ENCODE data around the gene GDNF.

GDNF gene

DNA sequence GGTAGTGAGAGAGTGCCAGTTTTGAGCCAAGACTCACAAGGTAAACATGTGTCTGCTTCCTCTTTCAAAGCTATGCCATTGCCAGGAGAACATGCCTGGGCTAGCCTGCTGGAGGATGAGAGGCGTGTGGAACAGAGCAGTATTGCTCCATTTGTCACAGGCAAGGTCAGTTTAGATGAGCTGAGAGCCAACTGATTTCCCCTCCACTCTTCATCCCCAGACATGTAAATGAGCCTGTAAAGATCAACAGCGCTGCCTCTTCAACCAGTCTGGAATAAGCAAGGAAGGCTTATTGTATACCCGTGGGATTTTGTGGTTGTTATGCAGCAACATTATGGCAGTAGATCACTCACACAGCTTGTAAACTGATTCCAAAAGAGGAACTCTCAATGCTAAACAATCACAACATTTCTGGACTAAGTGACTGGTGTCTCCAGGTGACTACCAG lies 8.2 kb upstream of the GDNF start:
- no peak for DNase-seq (ENCODE audit: low read depth in 2 of 3, low spot score in 1 of 3)

DNA sequence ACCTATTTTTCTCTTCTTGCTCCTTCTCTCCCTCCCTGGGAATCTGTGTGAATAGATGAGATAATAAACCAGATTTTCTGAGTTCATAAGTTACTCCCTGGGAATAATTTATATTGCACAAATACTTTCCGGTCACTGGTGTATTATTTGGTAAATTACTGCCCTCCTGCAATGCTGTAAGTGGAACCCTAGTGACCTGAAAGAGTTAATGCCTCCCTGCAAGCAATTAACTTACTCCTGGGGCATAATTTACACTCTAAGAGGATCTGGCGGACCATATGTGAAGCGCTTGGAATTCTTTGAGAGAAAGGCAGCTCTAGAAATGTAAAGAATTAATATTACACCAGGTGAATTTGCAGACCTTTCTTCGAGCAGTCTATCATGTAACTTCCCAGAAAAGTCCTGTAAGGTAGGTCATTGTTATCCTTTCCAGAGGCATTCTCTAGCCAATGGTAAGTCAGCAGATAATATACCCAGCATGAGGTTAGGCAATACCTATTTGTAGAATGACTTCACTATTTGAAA lies 7.0 kb upstream of the GDNF start:
- no peak for DNase-seq (ENCODE audit: low read depth in 2 of 3, low spot score in 1 of 3)

DNA sequence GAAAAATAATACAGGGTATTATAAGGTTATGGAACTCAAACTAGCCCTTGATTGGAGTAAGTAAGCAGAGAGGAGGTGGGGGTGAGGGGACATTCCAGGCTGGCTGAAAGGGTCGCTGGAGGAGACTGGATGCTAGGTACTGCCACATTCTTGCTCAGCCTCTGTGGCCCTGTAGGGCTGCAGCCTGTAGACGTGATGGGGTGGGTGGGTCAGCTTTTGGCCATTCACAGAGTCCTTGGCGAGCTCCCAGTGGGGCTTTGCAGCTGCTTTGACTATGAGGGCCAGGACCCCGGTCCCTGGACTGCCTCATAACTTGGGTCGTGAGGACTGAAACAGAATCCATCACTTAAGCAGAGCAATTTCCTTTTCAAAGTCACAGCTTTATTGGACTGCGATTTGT lies 4.2 kb upstream of the GDNF start:
- DNase-seq (ENCODE audit: low read depth in 2 of 3, low spot score in 1 of 3) = no peak

DNA sequence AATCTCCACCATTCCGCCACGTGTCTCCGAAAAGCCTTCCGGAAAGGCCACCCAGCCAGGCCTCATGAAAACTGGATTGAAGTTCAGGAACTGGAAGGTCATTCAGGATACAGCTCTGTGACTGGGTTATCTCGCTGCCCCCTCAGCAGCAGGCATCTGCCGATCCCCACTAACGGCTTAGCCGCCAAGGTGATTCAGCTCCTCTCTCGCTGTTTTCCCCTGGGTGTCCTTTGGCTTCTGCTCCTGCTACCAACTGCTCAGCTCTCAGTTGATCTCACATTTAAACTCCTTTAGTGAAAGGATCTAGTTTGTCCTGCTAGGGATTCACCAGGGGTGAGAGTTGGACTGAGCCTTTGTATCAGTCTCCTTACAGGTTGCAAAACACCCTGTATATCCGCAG lies 2.2 kb upstream of the GDNF start:
- DNase-seq (ENCODE audit: low read depth in 2 of 3, low spot score in 1 of 3) = no peak

DNA sequence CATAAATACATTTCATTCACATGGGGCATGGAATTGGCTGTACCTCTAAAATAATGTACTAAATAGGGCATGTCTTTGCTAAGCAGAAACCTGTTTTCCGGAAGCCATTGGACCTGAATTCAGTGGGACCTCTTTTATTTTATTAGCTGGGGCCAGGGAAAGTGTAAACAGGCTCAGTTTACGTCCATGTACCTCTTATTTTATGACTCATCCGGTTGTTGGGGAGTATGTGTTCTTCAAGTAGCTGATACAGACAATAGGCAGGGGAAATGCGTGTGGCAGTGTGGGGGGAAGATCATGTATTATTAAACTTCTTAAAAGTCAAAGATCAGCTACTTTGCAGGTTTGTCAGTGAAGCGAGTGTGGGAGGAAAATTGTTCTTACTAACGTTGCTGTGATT lies 1.4 kb upstream of the GDNF start:
- no peak for DNase-seq (ENCODE audit: low read depth in 2 of 3, low spot score in 1 of 3)

DNA sequence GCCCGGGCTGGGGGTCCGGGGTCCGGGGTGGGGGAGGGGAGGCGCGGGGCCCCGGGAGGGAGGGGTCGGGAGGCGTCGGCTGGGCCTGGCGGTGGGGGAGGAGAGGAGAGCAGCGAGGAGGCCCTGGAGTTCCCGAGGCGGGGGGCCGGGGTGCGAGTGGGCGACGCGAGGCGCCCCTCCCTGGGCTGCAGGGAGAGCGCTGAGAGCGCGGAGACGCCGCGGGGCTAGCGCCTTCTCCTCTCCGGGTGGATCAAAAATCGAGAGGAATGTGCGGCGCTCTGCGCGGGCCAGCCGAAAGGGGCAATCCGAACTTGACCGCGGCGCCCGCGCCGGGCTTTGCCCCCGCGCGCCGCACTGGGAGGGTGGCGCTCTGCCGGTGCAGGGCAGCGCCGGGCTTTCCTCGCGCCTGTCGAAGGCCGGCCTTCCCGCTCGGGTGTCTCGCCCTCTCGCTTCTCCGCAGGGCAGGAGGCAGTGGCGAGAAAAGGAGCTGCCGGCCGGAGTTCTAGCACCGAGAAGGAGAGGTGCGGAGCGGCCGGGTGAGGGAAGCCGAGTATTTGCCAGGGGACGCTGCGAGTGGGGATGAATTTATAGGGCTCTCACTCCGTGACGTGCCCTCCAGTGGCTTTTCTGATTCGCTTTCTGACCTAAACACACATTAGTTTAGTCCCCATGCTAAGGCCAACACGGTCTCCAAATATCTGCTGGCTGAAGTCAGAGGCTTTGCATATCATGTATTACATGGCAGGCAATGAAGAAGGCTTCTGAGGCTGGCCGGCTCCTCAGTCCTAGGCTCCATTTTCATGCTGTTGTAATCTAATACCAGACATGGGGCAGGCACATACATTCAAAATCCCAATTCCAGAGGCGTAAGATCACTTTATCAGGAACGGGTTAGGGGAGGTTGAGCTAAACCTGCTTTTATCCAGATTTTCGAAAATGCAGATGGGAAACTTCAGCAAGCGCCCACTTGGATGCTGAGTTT lies 503 bp upstream of the GDNF start:
- no peak for DNase-seq (ENCODE audit: low read depth in 2 of 3, low spot score in 1 of 3)

DNA sequence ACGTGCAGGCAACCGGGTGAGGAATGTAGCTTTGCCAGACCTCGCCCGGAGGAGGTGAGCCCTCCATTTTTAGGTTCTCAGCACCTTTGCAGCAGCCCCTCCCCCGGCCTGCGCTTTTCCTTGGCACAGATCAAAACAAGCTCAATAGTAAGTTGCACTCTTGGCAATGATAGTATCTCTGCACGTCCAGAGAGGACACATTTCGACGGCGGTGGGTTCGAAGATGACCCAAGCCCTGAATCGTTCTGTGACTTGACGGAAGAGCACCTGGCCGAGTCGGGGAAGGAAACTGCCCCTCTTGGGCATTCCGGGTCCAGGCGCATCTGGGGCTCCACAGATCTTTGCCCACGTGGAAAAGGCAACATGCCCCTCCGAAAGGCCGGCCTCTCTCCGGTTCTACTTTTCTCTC lies 904 bp downstream of the GDNF start:
- DNase-seq (ENCODE audit: low read depth in 2 of 3, low spot score in 1 of 3) = no peak

DNA sequence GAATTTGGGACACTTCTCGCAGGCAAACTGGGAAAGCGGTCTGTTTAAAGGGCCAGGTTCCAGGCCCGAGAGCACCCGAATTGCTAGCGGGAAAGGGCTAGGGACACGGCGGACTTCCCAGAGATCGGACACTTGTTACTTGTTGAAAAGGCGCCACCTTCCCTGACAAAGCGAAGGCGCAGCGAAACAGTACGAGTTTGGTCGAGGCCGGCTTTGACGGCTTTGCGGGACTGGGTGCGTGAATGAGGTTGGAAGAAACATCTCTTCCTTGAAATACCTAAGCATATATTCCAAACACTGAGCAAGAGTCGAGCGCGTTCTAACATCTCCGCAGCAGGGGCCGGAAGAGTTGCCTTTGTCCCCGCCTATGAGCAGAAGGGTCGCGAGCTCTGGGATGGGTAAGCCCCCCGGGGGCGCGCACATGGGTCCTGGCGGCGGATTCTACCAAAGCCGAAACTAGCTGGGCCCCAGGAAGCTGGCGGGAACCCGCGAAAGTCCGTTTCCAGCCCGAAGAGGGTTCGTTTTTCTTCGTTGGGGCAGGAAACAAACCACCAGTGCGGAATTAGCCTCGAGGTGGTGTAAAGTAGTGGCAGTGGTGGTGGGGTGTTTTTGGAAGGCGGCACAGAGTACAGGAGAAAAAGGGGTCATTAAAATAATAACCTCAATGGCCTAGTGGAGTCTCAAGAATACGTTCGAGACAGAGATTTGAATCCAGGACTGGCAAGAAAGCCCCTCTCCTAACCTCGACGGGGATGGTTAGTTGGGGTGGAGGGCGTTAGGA lies 1.5 kb downstream of the GDNF start:
- no peak for DNase-seq (ENCODE audit: low read depth in 2 of 3, low spot score in 1 of 3)

DNA sequence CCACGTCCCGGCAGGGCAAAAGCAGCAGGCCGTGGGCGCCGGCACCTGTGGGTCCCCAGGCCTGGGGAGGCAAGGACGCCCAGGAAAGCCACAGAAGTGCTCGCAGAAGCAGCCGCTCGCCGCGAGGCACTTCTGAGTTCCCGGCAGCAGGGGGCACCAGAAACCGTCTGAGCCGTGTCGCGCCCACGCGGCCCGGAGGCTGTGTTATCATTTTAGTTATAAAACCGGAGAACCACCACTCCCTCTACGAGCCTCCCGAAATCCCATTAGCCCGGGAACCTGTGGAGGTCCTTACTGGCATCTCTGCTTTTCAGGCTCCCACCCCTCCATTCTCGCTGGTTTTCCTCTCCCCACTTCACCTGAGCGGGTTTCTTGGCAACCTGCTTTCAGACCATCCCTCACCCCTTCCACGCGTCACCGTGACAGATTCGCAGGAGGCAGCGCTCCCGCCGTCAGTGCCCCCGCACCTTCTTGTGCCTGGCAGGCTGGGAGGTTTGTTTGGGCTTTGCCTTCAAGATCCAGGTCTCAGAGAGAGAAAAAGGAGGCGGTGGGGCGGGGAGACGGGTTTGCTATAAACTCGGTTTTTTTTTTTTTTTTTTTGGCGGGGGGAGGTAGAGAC lies 2.3 kb downstream of the GDNF start:
- peak; percentile 58 to 75 (median 72) for DNase-seq (ENCODE audit: low read depth in 2 of 3, low spot score in 1 of 3)

DNA sequence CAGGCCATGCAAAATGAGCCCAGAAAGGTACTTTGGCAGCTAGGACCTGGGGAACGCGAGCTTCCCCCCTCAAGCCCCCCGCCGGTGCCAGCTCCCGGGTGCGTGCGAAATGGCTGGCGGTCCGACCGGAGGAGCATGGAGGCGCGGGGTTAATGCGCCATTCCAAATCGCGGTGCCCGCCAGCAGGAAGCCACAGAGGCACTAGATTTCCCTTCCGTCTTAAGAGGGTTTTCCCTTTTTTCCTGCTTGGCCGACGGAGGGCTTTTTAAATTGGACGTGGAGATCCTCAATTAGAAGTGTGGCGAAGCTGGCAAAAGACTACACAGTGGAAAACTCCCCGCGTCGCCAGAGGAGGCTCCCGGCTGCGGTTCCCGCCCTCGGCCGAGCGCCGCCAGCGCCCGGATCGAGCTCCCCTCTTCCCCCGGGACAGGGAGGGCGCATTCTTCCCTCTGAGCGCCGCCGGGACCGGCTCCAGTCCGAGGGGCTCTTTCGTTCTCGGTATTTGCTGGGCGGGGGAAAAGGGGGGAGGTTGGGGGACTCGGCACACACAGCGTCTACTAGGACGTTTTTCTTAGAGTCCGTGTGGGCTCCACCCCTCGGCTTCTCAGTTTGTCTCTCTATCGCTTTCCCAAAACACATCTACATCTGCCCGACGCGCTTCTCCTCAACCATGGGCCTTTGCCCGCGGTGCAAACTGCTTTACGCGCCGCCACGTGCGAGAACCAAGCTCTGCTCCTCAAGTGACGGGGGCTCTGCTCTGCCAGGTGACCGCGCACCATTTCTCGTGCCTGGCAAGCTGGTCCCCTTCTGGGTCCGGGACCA lies 3.0 kb downstream of the GDNF start:
- DNase-seq (ENCODE audit: low read depth in 2 of 3, low spot score in 1 of 3) = no peak

DNA sequence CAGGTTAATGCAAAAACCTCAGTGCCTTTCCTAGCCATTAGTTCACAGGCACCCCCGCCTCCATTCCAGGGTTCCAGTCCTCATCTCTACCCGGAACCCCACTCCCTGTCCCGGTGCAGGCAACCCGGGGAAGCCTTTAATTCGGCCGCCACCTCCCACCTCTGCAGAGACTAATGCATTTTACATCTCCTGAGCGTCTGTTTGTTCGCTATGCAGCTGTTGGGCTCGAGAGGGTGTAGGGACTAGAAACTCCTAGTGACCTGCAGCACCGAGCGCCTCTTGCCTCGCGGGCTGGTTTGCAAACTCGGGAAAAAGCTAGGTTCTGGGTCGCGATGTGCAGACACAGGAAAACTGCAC lies 3.6 kb downstream of the GDNF start:
- DNase-seq (ENCODE audit: low read depth in 2 of 3, low spot score in 1 of 3) = no peak

DNA sequence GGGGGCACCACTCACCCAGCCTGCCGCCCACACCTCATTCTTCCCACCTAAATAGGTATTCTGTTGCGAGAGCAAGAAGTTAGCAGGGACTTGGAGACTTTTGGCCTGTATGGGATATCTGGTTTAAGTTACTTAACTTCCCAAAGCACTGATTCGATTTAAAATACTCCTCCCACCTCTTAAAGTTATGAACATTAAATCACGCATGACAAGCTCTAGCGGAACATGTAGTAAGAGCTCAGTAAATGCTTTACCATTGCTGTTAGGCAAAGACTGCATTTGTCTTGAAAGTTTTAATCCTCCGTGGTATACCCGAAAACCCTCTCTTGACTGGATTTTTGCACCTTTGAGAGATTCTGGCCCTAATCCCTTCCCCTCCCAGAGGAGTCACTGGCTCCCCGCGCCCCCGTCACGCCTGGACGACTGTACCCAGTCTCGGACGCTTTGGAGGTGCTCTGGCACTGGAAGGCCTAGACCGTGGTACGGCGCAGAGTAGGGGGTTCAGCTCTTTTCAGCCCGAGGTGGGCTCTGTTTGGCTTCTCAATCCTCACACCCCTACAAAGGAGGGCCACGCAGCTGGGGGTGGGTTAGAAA lies 4.4 kb downstream of the GDNF start:
- no peak for DNase-seq (ENCODE audit: low read depth in 2 of 3, low spot score in 1 of 3)

DNA sequence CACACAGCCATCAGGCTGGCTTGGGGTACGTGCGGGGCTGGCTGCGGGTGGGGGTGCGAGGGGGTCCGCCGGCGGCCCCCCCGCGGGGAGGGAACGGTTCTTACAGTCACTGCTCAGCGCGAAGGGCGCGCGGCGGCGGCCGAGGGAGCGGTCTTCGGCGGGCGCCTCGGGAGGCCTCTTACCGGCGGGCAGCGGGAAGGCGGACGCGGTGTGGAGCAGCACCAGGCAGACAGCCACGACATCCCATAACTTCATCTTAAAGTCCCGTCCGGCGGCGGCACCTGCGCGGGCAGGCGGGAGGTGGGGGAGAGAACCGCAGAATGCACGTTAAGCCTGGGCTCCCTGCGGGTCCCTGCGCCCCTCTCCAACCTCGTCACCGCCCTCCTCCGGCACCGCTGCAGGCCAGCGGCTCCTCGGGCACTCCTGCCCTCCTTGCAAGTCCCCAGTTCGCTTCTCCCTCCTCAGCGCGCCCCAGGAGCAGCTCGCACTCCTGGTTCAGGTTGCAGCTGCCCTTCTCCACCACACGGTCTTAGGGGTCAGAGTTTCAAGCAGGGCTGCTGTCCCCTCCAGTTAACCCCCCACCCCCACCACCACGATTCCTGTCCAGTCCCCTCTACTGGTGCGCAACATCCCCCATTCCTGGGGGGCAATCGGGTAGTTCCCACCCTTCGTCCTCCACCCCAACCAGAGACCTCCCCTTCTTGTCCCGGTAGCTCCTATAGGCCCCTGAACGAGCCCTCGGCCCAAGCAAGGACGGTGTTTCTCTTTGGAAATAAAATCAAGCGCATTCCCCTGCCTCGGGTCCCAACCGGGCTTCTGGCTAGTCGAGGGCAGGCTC lies 5.1 kb downstream of the GDNF start:
- DNase-seq (ENCODE audit: low read depth in 2 of 3, low spot score in 1 of 3) = no peak

DNA sequence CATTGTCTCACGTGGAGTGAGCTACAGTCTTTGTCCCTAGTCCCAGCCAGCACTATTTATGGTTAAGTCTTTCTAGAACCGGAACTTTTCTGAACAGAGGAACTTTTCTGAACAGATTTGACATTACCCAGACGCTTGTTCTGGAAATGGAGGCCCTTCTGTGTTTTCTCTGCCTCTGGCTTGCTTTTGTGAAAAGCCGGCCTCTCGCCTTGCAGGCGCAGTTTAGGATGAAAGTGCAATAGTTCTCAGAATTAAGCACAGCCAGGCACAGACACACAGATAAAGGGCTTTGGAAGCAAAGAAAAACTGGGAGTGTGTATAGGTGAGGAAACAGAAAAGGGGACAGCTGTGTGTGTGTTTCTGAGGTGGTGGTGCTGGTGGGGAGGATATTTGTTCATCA lies 5.9 kb downstream of the GDNF start:
- no peak for DNase-seq (ENCODE audit: low read depth in 2 of 3, low spot score in 1 of 3)

DNA sequence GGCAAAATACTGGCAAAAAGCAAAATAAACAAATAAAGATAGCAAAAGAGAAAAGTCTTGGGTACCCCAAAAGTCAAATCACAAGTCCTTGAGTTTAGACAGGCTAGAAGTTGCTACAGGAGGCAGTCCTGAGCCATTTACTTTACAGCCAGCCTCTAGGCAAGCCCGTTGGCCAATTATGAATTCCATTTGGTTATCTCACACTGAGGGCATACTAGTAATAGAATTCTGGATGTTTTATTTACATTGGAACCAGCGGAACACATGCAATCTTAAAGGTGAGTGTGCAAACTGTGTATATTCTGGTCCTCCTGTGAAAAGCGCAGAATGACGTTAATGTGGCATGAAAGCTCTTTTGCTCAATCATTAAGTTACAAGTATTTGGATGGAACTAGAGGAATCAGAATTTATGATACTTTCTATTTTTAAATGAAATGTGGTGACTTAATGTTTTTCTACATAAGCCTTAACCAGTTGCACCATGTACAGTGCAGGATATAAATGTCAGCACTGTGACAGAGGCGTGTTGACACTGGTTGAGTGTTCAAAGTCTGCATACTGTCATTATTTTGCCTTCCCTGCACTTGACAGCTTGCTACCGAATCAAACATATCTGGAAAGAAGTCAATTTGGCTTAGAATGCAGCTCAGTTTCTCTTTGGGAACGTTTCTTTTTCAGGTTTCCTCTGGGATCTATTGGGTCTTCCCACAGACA lies 7.9 kb downstream of the GDNF start:
- no peak for DNase-seq (ENCODE audit: low read depth in 2 of 3, low spot score in 1 of 3)

DNA sequence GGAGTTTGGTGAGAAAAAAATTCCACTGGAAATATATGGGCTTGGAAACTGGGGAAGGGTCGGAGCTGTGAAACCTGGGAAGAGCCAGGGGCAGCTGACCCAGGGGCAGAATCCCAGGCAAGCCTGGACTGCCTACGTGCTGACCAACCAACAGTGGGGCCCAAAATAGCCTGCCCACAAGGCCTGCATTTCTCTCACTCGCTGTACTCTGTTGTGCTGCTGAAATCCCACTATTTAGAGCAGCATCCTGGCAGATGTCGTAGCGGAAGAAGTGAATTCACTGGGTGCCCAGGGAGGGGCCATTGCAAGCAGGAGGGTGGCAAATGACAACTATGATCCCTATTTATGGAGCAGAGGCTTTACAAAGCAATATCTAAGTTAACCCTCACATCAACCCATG lies 9.5 kb downstream of the GDNF start:
- no peak for DNase-seq (ENCODE audit: low read depth in 2 of 3, low spot score in 1 of 3)

DNA sequence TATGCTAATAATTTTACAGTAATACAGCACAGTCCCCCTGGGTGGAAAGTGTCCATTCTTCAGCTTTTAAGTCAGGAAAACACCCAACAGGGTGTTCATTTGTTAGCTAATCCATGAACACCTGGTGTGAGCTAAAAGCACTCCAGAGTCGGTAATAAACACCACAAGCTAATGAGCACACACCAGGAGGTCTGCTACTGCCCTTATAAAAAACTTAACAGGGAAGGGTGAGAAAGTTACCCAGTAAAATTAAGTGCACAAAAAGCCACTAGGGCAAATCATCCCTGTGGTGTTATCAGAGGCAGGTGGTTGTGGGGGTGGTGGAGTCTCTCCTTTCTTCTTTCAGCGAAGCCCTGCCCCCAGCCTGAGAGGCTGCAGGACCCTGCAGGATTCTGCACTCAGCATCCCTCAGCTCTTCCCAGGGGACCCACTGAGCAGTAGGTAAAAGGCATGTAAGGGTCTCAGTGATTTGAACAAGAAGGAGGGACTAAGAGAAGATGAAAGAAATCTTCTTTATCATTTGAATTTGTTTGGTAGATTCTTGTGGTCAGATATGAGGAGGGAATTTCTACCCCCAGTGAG lies 14.4 kb downstream of the GDNF start:
- DNase-seq (ENCODE audit: low read depth in 2 of 3, low spot score in 1 of 3) = no peak

DNA sequence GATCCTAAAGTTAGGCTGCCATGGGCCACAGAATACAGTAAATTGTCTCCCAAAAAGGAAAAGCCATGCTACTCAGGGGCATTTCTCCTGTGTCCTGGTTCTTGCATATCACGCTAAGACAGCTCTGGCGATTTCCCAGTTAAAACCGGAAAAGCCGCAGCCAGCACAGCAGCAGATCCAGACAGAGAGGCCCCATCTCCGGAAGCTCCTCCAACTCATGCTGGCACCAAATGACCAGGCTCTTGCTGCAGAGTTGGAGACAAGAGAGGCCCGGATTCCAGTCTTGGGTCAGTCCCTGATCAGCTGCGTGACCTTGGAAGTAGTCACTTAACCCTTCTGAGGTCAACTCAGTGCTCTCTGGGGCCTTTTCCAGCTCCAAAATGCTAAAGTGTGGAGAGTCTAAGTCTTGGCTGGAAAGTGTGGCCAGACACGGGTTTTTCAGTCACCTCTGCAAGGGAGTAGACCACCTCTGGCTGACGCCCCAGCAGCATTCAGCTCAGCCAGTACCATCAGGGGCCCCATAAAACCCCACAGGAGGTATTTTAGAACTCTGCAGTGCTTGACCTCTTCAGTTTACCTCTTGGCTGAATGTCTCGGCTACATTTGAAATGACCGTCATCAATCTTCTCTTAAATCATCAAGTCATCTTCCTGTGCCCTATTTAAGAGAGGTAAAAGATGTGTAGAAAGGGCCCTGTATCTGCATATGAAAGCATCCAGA lies 16.2 kb downstream of the GDNF start:
- DNase-seq (ENCODE audit: low read depth in 2 of 3, low spot score in 1 of 3) = no peak

All from stimulated activated CD4-positive, alpha-beta T cell treated with anti-CD3 and anti-CD28 coated beads, Interleukin-12 subunit alpha, Interleukin-12 subunit beta, amount 100 ng/mL, for 48 hours (primary cell).